Fibroblast of skin of abdomen (primary cell): ENCODE results near the gene ANKRD66.

Experiments
- DNase-seq: peaks from one replicate; pipeline ENCODE4 v3.0.0-alpha.2; 2013

ANKRD66 gene

GRCh38 chr6:46790355-46790874 is 43.7 kb downstream of the ANKRD66 start:
- DNase-seq, result no peak

DNA sequence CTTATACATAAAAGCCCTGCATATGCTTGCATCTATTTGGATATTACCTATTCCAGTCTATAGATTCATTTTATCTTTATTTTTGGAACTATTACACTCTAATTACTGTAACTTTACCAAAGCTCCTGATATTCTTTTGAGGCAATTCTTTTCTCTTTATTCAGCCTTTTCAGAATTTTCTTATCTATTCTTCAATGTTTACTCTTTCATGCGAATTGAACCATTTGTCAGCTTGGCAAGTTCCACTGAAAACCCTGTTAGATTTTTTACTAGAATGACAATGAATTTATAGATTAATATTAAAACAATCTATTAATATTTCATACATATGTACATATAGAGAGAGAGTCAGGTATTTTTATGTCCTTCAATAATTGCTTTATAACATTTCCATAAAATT is 45.9 kb downstream of the ANKRD66 start:
- no peak for DNase-seq

DNA sequence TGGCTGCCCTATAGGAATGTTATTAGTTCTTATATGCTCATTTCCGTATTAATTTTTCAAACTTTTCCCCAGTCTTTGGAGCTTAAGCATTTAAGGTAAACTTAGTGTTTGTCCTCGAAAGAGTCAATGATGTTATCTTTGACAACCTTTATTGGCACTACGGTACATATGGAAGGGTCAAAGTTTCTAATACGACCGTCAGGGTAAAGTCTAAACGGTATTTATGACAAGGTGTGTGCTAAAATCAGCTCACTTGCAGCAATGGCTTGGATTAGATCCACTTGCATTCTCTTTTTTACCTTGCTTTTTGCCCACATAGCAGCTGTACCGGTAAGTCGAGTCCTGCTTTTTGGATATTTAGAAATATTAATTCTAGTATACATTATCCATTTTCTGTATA is 46.4 kb downstream of the ANKRD66 start, which contains the start of gene MEP1A:
TSS of gene MEP1A (plus strand) at position 252 of the 400 bp plus-strand sequence. CDS start at position 262, 10 bp downstream.
- DNase-seq, result no peak

- no peak for DNase-seq
These were observed 47.3 kb downstream of the ANKRD66 start for GRCh38 chr6:46794068-46794467.

- DNase-seq, result no peak
These were observed 49.1 kb downstream of the ANKRD66 start for GRCh38 chr6:46795816-46796215.

GRCh38 chr6:46796848-46797580 is 50.3 kb downstream of the ANKRD66 start:
- DNase-seq, result no peak

- no peak for DNase-seq
These were observed 52.9 kb downstream of the ANKRD66 start for GRCh38 chr6:46799657-46800056.

DNA sequence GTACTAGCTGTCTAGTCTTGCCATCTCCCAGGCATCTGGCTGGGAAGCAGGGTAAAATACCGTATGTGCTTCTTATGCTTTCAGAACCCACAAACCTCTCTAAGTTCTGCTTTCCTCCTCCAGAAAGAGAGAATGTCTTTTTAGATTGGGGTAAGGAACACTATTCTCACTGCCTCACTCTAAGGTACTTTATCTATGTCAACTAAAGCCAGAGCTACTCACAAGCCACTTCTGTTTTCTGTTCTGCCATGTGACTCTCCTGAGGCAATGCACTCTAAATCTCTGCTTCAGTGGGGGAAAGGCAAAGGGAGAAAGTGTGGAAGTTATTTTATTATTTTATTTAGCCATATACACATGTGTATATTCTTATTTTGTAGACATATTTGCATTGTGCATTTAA is 62.1 kb downstream of the ANKRD66 start:
- DNase-seq, result no peak
